Activated CD4-positive, alpha-beta T cell treated with anti-CD3 and anti-CD28 coated beads, Interleukin-2, amount 50 U/mL, for 24 hours (primary cell): ENCODE data around the gene TMEM215.
"Not testable (repeated sequence)": the region's sequence is repeated elsewhere in the genome, so short reads cannot be mapped to it uniquely, and the experiment has no call there.

ENCODE experiments used
- DNase-seq, 2 donors: peaks; one replicate each; pipeline ENCODE4 v3.0.0-alpha.2; 2020; ENCODE audit warnings: low read depth in 1 of 2, low spot score in 1 of 2

Gene TMEM215, protein sequence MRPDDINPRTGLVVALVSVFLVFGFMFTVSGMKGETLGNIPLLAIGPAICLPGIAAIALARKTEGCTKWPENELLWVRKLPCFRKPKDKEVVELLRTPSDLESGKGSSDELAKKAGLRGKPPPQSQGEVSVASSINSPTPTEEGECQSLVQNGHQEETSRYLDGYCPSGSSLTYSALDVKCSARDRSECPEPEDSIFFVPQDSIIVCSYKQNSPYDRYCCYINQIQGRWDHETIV

DNA sequence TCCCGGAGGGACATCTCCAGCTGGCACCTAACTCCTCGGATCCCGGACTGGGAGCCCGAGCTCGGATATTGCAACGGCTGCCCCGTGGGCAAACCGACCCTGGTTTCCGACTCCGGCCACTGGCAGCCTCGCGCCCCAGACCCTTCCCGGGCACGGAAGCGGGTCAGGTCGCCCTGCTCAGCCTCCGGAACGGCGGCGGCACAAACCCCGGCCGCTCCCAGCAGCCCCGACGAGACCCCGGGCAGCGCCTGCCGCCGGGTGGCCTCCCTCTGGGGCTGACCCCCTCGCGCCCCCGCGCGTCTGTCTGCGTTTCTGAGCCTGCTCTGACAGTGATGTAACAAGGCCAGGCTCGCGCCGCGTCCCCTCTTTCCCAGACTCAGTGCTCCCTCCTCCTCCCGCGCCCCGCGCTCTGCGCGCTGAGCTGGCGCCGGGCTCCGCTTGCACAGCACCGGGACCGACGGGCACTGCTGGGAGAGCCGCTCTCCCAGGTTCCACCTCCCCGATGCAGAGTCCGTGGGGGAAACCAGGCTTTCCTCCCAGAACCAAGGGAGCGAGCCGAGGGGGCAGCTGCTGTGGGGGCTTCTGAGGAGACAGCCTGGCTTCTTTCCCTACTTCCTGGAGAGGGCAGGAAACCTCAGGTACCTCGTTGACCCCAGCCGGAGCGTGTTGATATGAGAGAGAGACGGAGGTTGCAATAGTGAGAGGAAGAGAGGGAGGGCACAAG lies at the start of gene TMEM215:
TSS of gene TMEM215 (plus strand) at position 373 of the 724 bp plus-strand sequence. CDS start 644 bp downstream, outside the sequence.
- DNase-seq, result no peak

DNA sequence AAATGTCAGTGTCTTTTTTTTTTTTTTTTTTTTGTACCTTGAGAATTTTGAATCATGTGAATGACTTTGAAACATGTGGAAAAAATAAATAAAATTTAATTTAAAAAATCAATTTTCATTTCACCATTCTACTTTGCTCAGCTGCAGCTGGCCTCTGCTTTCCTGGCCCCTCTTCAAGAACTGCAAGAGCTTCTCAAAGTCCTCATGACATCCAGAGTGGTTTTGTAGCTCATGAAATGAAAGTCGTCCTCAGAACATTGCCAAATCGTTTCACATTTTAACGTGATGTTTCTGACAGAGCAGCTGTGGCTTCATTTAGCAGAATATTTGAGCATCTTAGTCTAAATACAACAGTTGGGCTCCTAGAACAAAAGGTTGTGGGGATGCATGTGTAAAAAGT lies 47.9 kb upstream of the TMEM215 start:
- DNase-seq, result no peak

DNA sequence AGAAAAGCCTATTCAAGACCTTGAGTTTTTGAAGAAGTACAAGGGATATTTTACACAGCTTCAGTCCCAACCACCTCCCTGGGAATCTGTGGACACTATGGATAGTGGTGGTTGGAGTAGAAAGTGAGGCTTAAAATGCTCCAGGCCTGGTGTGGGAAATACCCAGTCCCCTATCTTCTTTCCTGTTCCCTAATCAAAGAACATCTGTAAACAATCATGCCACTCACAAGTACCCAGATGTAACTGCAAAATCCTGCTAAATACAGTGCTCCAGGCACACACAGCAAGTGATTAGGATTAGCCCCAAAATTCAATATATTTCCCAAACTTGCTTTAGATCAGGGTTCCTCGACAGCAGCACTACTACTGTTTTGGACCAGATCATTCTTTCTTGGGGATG lies 46.0 kb upstream of the TMEM215 start:
- DNase-seq, result no peak

DNA sequence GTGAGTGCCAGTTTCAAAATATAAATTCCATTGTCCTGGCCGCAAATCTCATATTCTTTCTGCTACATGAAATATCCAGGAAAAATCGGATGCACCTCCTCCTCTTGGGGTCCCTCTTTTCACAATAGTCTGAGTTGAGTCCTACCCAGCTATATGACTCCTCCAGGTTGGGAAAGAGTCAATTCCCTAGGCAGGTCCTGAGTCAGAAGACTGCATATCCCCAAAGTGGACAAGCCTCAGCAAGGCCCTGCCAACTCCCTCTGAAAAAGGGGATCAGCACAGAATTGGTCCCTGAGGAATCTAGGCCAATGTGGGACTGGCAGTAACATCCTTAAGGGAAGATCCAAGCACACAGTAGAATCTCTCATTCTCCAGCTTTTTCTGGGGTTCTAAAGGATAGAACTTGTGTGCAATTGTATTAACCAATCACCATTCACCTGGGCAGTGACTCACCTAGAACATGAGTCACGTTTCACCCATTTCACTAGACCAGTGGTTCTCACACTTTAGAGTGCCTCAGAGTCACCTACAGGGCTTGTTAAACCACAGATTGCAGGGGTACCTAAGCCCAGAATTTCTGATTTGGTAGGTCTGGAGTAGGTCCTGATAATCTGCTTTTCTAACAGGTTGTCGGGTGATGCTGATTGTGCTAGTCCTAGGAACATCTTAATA lies 44.7 kb upstream of the TMEM215 start:
- no peak for DNase-seq

DNA sequence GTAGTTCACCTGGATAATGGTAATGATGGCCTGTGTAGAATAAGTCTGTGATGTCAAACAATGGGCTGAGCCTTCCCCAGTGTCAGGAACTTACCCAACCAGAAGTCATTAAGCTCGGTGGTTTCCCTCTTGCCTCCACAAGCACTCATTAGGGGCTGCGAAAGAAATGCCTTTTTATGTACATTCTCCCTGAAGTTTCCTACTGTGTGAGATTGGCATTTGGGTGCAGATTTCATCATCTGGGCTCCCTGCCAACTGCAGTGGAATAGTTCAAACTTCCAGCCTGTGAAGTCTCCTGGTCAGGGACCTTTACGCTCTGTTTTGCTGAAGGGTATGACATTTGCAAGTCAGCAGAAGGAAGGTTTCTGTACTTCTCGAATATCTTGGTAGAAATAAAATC lies 41.6 kb upstream of the TMEM215 start:
- DNase-seq, result no peak

DNA sequence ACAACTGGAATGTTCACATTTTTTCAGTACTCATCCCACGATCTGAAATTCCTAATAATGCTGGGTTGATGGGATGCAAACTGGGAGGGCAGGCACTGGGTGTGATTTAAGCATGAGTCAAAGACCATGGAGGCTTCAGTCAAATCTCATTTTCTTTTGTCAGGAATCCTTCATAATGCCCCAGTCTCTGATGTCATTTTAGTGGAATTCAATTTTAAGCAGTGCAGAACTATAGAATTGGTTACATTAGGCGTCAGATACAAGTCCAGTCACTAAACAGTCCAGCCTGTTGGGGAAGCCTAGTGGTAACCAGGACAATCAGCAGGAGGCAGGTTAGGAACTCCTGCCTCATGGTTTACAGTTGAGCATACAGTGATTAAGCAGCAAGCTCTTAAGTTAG lies 41.0 kb upstream of the TMEM215 start:
- no peak for DNase-seq

DNA sequence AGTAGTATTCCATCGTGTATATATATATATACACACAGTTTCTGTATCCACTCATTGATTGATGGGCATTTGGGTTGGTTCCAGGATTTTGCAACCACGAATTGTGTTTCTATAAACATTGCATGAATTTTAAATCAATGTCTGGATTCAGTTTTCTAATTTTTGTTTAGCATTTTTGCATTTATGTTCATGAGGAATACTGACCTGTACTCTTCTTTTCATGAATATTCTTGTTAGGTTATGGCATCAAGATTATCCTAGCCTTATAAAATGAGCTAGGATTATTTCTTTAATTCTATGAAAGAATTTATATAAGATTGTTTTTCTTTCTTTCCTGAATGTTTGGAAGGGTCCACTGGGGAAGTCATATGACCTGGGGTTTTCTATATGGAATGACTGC lies 35.3 kb upstream of the TMEM215 start:
- DNase-seq, result no peak

DNA sequence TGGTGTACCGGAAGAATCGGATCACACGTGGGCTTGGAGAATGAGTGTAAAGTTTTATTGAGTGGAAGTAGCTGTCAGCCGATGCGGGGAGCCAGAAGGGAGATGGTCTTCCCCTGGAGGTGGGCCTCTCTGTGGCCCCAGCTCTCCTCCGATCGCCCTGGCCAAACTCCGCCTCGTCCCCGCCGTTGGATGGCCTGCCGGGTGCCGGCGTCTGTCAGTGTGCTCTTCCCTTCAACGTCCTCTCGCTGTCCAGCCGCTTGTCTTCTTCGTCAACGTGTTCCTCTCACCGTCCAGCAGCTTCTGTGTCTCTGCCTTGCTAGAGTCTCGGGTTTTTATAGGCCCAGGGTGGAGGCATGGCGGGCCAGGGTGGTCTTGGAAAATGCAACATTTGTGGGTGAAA lies 27.6 kb upstream of the TMEM215 start:
- DNase-seq, result no peak

DNA sequence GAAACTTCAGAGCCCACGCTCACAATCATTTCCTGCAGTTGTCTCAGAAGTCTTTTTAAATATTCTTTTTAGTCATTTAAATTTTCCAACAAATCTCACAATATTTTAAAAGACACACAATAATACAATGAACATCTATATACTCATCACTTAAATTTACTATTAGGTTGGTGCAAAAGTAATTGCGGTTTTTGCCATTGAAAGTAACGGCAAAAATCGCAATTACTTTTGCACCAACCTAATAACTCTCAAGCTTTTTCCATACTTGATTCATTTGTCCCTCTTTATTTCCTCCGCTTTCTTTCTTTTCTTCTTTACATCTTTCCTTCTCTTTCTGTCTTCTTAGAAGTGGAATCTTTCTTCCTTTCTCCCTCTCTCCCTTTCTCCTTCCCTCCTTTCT lies 19.2 kb upstream of the TMEM215 start:
- DNase-seq, result no peak

DNA sequence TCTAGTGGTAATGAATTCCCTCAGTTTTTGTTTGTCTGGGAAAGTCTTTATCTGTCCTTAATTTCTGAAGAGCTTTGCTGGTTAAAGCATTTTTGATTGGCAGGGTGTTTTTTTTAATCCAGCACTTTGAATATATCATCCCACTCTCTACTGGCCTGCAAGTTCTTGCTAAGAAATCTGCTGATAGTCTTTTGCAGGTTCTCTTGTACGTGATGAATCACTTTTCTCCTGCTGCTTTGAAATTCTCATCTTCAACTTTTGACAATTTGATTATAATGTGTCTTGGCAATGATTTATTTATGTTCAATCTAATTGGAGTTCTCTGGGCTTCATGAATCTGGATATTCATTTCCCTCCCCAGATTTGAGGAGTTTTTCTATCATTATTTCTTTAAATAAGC lies 8.1 kb upstream of the TMEM215 start:
- DNase-seq, result no peak

DNA sequence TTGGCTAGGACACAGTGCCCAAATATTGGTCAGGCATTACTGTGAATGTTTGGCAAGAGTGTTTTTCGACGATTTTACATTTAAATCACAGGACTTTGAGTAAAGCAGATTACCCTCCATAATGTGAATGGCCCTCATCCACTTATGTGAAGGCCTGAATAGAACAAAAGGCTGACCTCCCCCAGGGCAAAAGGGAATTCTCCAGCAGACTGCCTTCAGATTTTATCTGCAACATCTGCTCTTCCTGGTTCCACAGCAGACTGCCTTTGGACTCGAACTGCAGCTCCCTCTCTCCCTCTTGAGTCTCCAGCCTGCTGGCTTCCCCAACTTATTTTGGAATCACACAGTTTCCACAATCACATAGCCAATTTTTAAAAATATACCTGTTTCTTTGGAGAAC lies 7.1 kb upstream of the TMEM215 start:
- DNase-seq, result no peak

DNA sequence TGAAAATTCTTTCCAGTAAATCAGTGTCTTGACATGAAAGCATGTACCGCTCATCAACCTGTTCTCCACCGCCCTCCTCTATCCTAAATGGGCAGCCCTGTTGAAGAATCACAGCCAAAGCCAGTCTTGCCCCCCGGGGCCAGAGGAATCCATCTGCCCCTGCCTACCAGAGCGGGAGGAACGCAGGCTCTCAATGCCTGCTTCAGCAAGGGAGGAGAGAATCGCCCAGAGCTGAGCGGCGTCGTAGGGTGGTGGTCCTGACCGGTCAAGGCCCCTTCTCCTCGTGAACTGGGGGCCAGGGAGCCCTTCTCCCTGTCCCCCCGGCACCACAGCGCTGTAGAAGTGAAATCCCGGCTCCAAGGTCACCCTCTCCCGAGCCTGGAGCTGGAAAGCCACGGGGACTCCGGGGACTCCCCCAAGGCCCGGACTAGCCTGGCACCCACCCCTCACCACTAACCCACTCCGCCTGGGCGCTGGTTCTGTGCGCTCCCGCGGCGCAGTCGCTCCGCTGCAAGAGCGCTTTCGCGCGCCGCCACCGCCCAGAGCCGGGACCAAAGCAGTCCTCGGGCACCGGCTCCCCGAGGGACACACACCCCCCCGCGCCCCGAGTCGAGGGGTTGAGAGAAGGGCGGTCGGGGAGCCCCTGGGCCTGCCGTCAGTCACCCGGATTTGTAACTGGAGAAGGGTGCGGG lies 718 bp upstream of the TMEM215 start:
- no peak for DNase-seq

DNA sequence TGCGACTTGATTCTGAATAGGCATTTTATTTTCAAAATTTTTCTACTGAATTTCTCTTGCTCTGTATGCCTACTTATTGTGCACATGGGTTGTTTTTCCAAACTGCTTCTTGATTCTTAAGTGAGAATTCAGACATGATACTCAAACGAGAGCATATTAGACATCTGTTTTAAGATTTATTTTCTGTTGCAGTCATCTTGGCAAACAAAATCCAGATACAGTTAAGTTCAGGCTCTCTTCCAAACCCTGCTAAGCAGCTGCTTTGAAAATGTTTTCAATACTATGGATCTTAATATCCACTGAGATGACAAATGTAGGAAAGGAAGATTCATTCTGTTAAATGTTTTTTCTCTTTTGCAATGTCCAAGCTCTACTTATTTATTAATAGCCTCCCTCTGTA lies 4.5 kb downstream of the TMEM215 start:
- no peak for DNase-seq

DNA sequence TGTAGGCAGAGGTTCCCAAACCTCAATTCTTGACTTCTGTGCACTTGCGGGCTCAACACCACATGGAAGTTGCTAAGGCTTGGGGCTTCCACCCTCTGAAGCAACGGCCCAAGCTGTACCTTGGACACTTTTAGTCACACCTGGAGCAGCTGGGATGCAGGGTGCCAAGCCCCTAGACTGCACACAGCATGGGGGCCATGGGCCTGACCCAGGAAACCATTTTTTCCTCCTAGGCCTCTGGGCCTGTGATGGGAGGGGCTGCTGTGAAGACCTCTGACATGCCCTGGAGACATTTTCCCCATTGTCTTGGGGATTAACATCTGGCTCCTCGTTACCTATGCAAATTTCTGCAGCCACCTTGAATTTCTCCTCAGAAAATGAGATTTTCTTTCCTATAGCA lies 12.7 kb downstream of the TMEM215 start:
- DNase-seq, result not testable (repeated sequence)

DNA sequence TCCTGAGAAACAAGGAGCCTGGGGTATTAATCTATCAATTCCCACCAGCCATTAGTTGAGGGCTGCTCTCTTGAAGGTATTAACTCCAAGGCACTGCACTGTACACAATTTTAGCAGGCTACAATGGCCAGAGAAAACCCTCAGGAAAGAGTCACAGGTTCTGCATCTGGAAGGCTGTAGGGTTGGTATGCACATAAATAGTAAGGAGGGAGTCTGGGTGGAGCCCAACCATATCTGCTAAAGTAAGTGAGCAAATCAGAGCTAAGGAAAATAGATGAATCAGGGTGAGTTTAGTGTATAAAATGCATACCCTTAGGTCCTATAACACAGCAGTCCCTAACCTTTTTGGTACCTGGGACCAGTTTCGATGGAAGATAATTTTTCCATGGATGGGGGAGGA lies 18.2 kb downstream of the TMEM215 start:
- DNase-seq, result no peak

DNA sequence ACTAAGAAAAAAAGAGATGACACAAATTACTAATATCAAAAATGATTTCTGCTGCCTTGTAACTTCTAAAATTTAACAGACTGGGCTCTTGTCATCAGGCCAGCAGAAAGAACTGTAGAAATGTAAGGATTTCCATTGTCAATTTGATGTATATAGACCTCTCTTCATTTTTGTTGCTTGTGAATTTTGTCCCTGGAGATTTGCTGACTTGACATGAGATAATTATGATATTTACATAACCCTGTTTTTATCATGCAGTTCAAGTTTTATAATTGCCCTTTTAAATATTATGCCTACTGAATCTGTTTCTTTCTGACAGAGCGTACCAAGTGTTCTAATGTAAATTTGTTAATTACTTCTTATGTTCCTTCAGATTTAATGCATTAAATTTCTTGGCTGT lies 23.9 kb downstream of the TMEM215 start:
- no peak for DNase-seq

DNA sequence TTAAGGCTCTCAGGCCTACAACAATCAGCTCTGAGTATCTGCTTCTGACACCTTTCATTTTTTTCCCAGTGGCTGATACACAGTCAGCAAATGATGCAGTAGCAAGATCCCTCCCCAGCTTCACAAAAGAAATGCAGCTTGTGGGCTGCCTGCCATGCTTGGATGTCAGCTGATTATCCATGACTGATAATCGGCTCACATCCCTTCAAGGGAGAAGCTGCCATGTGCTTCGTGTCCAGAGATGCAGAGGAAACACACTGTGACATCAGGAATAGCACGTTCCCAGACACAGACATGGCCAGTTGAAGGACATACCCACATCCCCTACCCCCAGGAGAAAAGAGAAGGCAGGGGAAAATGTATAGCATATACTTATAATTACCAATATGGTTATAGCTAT lies 27.9 kb downstream of the TMEM215 start:
- no peak for DNase-seq

DNA sequence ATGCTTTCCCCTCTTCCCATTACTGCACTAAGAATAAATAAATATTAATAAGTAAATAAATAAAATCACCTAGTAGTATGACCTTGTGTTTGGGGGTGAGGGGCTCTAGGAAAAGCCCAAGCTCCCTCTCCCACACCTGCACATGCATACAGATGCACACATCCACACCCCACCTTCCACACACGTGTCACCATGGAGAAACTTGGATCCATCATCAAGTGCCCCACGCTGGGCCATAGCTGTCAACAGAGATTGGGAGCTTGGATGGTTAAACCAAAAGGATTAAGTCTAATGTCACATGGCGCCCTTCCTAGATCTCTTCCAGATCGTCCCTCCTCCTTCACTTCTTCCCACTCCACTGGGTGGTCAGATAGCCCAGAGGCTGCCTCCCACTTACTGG lies 37.0 kb downstream of the TMEM215 start:
- DNase-seq, result no peak

DNA sequence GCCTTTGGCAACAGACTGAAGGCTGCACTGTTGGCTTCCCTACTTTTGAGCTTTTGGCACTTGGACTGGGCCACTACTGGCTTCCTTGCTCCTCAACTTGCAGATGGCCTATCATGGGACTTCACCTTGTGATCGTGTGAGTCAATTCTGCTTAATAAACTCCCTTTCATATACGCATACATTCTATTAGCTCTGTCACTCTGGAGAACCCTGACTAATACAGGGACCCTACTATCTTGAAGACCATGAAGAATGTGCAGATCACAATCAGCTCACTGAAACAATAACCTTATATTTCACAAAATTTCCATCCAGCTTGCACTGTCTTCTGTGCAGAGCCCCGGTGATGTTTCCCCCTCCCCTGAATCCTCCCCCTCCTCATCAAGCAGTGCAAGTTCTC lies 39.8 kb downstream of the TMEM215 start:
- no peak for DNase-seq

DNA sequence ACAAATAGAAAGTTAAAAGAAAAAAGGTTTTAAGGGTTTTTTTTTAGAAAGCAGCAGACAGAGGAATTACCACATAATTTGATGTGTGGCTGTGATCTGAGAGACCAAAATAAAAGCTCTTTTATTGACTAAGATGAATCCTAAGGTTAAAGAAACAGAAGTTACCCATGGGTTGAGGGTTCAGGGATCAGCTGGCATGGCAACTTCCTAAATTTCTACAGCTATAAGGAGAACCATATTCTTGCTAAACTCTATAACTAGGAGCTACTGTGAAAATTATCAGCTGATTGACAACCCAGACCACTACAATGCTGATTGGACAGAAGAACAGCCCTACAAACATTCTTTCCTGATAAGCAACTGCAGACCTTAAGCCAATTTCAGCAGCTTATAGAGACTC lies 40.2 kb downstream of the TMEM215 start:
- DNase-seq, result no peak

DNA sequence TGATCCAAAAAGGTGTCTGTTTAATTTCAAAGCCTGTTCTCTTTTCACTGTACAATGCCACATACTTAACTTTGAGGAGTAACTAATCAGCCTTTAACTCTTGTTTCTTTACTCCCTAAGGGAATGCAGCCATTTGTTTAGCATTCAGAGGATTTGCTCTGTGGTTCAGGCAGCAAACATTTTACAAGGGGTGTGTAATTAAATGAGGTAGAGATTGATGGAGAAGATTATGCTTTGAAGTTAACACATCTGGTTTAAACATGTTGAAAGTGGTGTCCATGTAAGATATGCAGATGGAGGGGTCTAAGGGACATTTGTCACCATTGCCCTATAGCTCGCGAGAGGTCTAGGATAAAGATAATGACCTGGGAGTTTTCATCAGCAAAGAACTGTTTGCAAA lies 41.9 kb downstream of the TMEM215 start:
- no peak for DNase-seq

DNA sequence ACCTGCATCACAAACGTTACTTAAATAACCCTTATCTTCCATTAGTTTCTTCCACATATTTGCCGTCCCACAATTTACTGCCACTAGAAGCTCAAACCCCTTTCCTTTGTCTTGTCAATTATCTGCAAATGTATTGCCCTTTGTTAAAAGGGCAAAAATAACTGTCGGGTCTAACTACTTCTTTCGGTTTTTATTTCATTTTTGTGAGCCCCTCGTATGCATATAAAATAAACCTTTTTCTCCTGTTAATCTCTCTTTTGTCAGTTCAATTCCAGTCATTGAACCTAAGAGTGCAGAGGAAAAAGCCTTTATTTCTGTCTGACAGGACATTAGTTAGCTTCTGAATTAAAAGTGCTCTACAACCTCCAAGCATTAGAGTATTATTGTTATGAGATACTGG lies 45.5 kb downstream of the TMEM215 start:
- no peak for DNase-seq
